GM18909 (cell line): ENCODE measurements around the gene DHODH.
"Not testable (repeated sequence)": the region's sequence is repeated elsewhere in the genome, so short reads cannot be mapped to it uniquely, and the experiment has no call there.

Experiments
- ATAC-seq: cut with Tn5 transposase; IDR thresholded peaks from one replicate; pipeline ENCODE4 v1.9.1; 2021; ENCODE audit warnings: mild to moderate bottlenecking; ENCODE audit not compliant: unreplicated experiment, poor library complexity

Gene DHODH

DNA sequence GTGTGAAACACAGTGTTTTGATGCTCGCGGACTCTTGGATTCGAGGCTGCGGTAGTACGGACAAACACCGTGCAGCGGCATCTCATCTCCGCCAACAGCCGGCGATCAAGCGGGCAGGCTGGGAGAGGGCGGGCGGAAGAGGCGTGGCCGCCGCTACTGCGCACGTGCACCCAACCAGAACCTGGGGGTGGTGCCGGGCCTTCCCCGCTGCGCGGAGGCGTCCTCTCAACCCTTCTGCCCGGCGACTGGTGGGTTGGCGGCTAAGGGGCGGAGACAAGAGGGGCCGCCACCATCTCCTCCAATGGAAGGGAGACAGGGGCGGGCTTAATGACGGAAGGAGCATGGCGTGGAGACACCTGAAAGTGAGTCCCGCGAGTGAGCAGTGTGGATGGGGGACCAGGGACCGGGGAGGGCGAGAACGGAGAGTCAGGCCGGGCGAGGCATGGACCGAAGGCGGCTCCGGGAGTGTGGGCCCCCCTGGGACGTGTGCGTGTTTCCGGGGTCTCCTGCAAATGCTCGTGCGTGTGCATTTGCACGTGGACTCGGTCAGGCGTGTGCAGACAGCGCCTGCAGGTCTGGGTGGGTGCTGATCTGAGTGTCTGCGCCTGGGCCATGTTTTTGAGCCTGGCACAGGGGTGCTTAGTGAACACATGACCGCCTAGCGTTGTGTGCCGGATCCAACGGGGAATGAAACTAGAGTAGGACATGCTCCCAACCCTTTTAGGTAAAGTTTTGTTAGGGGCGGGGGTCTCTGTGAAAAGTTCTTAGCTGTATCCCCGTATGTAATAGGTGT is at the start of gene DHODH:
Gene DHODH, plus strand, starts transcription at position 321 of the 793 bp plus-strand sequence. Its CDS starts 21 bp downstream, at position 342.
- peak; percentile 99 for ATAC-seq

- ATAC-seq: no peak
Observed at GRCh38 chr16:71961066-71962039, 47.2 kb upstream of the DHODH start.

DNA sequence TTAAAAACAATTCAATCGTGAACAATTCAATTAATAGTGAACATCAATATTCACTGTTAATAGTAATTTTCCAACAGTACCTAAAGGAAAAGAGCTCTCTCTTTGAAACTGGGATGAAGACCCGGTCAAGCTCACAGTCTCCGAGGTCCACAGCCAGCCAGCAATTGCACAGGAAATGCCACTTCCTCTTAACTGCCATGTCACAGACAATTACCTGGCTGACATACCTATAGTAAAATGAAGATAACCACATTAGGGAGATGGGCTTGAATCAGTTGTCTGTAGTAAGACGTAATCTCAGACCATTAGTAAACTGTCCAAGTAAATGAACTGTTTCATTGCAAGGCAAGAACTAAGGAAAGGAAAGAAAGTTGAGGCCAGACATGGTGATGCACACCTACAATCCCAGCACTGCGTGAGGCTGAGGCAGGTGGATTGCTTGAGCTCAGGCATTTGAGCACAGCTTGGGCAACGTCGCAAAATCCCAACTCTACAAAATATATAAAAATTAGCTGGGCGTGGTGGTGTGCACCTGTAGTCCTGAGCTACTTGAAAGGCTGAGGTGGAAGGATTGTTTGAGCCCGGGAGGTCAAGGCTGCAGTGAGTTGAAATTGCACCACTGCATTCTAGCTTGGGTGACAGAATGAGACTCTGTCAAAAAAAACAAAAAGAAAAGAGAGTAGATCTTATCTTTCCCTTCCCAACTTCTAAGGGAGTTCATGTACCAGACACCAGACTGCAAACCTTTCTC is 45.2 kb upstream of the DHODH start:
- ATAC-seq: no peak

DNA sequence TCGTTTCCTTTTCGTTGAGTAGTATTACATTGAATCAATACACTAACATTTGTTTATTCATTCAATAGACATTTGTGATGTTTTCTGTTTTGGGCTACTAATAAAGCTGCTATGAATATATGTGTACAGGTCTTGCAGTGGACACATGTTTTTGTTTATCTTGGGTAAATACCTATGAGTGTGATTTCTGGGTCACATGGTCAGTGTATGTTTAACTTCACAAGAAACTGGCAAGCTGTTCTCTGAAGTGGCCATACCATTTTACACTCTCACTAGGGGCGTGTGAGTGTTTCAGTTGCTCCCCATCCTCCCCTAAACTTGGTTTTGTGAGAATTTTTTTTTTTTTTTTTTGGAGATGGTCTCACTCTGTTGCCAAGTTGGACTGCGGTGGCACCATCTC is 43.3 kb upstream of the DHODH start:
- no peak for ATAC-seq

- no peak for ATAC-seq
Observed at GRCh38 chr16:71966932-71967331, 41.6 kb upstream of the DHODH start.

GRCh38 chr16:71969353-71969752 is 39.2 kb upstream of the DHODH start:
- ATAC-seq: no peak

GRCh38 chr16:71971571-71971970 is 37.0 kb upstream of the DHODH start:
- no peak for ATAC-seq

- no peak for ATAC-seq
Observed at GRCh38 chr16:71972356-71972755, 36.2 kb upstream of the DHODH start.

- ATAC-seq: no peak
Observed at GRCh38 chr16:71973001-71973400, 35.5 kb upstream of the DHODH start.

- no peak for ATAC-seq
Observed at GRCh38 chr16:71974068-71974818, 34.3 kb upstream of the DHODH start.

DNA sequence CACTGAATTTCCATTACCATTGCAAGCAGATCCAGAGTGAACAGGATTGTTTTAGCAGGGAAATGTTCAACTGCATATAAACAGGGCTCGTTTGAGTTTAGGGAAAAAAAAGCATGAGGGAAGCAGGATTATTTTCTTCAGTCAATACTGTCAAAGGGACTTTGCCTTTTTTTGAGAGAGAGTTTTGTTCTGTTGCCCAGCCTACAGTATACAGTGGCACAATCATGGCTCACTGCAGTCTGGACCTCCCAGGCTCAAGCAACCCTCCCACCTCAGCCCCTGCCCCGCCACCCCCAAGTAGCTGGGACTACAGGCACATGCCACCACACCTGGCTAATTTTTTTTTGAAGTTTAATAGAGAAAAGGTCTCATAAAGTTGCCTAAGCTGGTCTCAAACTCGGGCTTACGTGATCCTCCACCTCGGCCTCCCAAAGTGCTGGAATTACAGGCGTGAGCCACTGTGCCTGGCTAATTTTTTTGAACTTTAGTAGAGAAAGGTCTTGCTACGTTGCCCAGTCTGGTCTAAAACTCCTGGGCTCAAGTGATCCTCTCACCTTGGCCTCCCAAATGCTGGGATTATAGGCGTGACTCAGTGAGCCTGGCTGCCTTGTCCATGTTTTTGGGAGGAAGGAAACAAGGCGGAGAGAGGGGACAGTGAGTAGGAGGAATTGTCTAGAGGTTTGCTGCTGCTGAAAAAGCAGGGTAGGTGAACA is 23.1 kb upstream of the DHODH start:
- ATAC-seq: no peak

- no peak for ATAC-seq
Observed at GRCh38 chr16:71986131-71986530, 22.4 kb upstream of the DHODH start.

GRCh38 chr16:71995038-71995437 is 13.5 kb upstream of the DHODH start:
- ATAC-seq: no peak

DNA sequence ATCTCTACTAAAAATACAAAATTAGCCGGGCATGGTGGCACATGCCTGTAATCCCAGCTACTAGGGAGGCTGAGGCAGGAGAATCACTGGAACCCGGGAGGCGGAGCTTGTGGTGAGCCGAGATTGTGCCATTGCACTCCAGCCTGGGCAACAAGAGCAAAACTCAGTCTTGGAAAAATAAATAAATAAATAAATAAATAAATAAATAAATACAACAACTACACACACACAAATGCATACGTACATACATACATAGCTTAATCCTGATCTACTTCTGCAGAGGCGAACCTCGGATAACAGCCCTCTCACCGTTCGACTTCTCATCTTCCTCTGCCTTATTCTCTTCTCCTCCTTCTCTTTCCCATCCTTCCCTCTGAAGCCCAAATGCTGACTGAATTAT is 11.0 kb upstream of the DHODH start:
- ATAC-seq: not testable (repeated sequence)

DNA sequence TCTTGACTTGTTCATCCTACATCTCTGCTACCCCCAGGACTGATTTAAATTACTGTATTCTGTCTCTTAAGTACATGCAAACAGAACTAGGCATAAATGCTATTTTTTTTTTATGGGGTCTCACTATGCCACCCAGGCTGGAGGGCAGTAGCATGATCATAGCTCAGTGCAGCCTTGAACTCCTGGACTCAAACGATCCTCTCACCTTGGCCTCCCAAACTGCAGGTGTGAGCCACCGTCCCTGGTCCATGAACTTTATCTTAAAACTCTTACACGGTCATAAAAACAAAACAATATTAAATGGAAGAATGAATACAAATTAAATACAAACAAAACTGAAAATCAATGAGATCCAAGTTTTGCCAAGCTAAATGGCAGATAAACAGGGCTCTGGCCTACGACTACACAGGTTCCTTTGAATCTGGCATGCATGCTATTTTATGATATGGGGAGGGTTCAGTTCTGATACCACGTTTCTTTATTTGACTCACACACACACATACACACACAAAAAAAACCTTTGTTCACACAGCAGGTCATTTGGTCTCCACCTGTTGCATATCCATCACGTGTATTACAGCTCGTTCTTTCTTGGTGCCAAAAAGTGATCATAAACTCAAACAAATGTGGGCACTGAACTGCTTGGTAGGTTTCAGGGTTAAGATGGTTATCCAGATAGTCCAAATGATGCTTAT is 7.2 kb upstream of the DHODH start:
- ATAC-seq: no peak

DNA sequence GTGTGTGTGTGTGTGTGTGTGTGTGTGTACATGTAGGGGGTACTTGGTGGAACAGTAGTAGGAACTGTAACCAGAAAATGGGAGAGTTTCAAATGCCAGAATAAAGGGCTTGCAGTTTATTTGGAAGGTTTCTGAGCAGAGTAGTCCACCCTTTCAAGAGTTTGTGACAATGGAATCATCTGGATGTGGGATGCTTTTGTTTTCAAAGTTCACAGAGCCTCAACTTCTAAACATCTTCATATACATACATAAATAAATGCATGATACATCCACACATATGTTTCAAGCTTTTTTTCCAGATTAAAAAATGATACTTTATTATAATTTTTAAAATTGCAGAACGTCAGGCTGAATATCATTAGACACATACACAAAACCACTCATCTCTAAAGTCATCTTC is 5.9 kb upstream of the DHODH start:
- ATAC-seq: no peak

GRCh38 chr16:72008065-72008423 is 500 bp upstream of the DHODH start:
- ATAC-seq: not testable (repeated sequence)

DNA sequence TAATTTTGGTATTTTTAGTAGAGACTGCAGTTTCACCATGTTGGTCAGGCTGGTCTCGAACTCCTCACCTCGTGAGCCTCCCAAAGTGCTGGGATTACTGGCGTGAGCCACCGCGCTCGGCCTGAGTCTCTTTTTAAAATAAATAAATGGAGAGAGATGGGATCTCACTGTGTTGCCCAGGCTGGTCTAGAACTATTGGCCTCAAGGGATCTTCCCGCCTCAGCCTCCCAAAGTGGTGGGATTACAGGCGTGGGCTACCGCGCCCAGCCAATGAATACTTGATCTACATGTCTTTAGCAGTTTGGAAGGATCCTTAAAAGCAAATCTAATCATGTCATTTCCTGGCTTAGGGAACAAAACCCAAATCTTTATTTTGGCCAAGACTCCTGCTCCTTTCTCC is 1.2 kb downstream of the DHODH start:
- no peak for ATAC-seq

DNA sequence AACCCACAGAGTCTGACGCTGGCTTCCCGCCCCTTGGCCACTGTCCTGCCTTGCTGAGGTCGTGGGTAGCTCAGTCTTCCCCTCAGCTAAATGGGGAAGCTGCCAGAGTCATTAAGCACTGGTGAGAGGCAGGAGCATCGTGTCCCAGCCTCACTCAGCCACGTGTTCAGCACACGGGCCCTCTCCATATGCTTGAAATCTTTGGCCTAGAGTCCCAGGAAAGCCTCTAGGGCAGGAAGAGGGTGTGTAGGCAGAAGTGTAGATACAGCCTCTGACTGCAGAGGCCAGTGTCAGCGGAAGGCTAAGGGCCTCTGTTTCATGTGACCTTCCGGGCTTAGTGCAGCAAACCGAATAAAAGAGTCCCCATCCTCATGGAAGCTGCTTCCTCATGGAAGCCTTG is 4.1 kb downstream of the DHODH start:
- no peak for ATAC-seq
